HUES48 (cell line): ENCODE measurements around the gene DNAJC17.

Experiments used
- H3K27ac ChIP-seq: one replicate; pipeline ENCODE4 v1.7.0; 2013; ENCODE audit warnings: low read depth, low read length, inconsistent platforms
- H3K27me3 ChIP-seq: 2 replicates; pipeline ENCODE4 v1.6.1; 2013; ENCODE audit warnings: mild to moderate bottlenecking, low read length; ENCODE audit not compliant: control insufficient read depth, insufficient read depth
- H3K36me3 ChIP-seq: 2 replicates; pipeline ENCODE4 v1.6.1; 2013; ENCODE audit warnings: low read length; ENCODE audit not compliant: control insufficient read depth, insufficient read depth
- H3K4me1 ChIP-seq: 2 replicates; pipeline ENCODE4 v1.6.1; 2013; ENCODE audit warnings: mild to moderate bottlenecking, low read length; ENCODE audit not compliant: control insufficient read depth, insufficient read depth
- H3K4me3 ChIP-seq: 2 replicates; pipeline ENCODE4 v1.5.1; 2013; ENCODE audit warnings: mild to moderate bottlenecking, low read depth, low read length
- H3K9ac ChIP-seq: 2 replicates; pipeline ENCODE4 v1.6.1; 2013; ENCODE audit warnings: mild to moderate bottlenecking, low read depth, low read length, moderate library complexity
- H3K9me3 ChIP-seq: 2 replicates; pipeline ENCODE4 v1.6.1; 2013; ENCODE audit warnings: low read length; ENCODE audit not compliant: control insufficient read depth, insufficient read depth

Gene DNAJC17

GRCh38 chr15:40829115-40829514, 21.8 kb upstream of the DNAJC17 start:
- no peaks in the 10 kb centered on the region for H3K36me3 ChIP-seq
- H3K27ac ChIP-seq: no peak overlapping the region
- H3K9ac ChIP-seq: no peak overlapping the region
- no peaks in the 10 kb centered on the region for H3K27me3 ChIP-seq
- H3K4me1 ChIP-seq: no peaks in the 10 kb centered on the region
- H3K4me3 ChIP-seq: no peak overlapping the region
- H3K9me3 ChIP-seq: no peaks in the 10 kb centered on the region

- Histone ChIP-seq H3K27ac (no peak within 1 kb of the TSS), H3K4me1 (no peaks in the 10 kb centered on the region), H3K9ac (no peak within 1 kb of the TSS), H3K9me3 (no peaks in the 10 kb centered on the region), H3K4me3 (no peak within 1 kb of the TSS), H3K36me3 (no peaks in the 10 kb centered on the region), H3K27me3 (no peaks in the 10 kb centered on the region)
These were observed 21.3 kb upstream of the DNAJC17 start, which contains the start of gene PPP1R14D for GRCh38 chr15:40828447-40829036. TSS of gene PPP1R14D (minus strand) at chr15:40828708. CDS start at chr15:40828641, 67 bp downstream.

- Histone ChIP-seq H3K4me3 (no peak overlapping the region), H3K36me3 (no peaks in the 10 kb centered on the region), H3K9me3 (no peaks in the 10 kb centered on the region), H3K27ac (no peak overlapping the region), H3K9ac (no peak overlapping the region), H3K4me1 (no peaks in the 10 kb centered on the region), H3K27me3 (no peaks in the 10 kb centered on the region)
These were observed 19.3 kb upstream of the DNAJC17 start for GRCh38 chr15:40826423-40827075.

- no peaks in the 10 kb centered on the region for H3K27me3 ChIP-seq
- H3K27ac ChIP-seq: no peak overlapping the region
- H3K4me1 ChIP-seq: no peaks in the 10 kb centered on the region
- H3K9me3 ChIP-seq: no peaks in the 10 kb centered on the region
- no peaks in the 10 kb centered on the region for H3K36me3 ChIP-seq
- no peak overlapping the region for H3K9ac ChIP-seq
- H3K4me3 ChIP-seq: no peak overlapping the region
These were observed 18.6 kb upstream of the DNAJC17 start for GRCh38 chr15:40825661-40826422.

GRCh38 chr15:40823572-40824343, 16.5 kb upstream of the DNAJC17 start:
- no peaks in the 10 kb centered on the region for H3K27me3 ChIP-seq
- no peak overlapping the region for H3K27ac ChIP-seq
- H3K9ac ChIP-seq: no peak overlapping the region
- H3K4me3 ChIP-seq: no peak overlapping the region
- no peaks in the 10 kb centered on the region for H3K36me3 ChIP-seq
- H3K9me3 ChIP-seq: no peaks in the 10 kb centered on the region
- H3K4me1 ChIP-seq: no peaks in the 10 kb centered on the region

- Histone ChIP-seq H3K36me3 (no peaks in the 10 kb centered on the region), H3K9me3 (no peaks in the 10 kb centered on the region), H3K27ac (no peak overlapping the region), H3K27me3 (no peaks in the 10 kb centered on the region), H3K4me1 (no peaks in the 10 kb centered on the region), H3K4me3 (no peak overlapping the region), H3K9ac (no peak overlapping the region)
These were observed 13.9 kb upstream of the DNAJC17 start for GRCh38 chr15:40821195-40821594.

GRCh38 chr15:40819048-40819447, 11.8 kb upstream of the DNAJC17 start:
- H3K27me3 ChIP-seq: no peaks in the 10 kb centered on the region
- H3K9ac ChIP-seq: no peak overlapping the region

GRCh38 chr15:40815042-40815698, 7.9 kb upstream of the DNAJC17 start:
- Histone ChIP-seq H3K27ac (no peak overlapping the region), H3K9me3 (no peaks in the 10 kb centered on the region), H3K4me1 (no peaks in the 10 kb centered on the region), H3K4me3 (no peak overlapping the region), H3K9ac (no peak overlapping the region), H3K36me3 (peaks cover 33% of the 10 kb centered on the region), H3K27me3 (no peaks in the 10 kb centered on the region)

More at GRCh38 chr15:40819048-40819447, 11.8 kb upstream of the DNAJC17 start:
- Histone ChIP-seq H3K27ac (no peak overlapping the region), H3K4me1 (no peaks in the 10 kb centered on the region), H3K4me3 (no peak overlapping the region), H3K9me3 (no peaks in the 10 kb centered on the region), H3K36me3 (peaks cover 9% of the 10 kb centered on the region; the same call in 1 of the 2 replicates)

- H3K27ac ChIP-seq: no peak overlapping the region
- H3K9me3 ChIP-seq: no peaks in the 10 kb centered on the region
- H3K27me3 ChIP-seq: no peaks in the 10 kb centered on the region
- H3K9ac ChIP-seq: no peak overlapping the region
- no peaks in the 10 kb centered on the region for H3K4me1 ChIP-seq
- peaks cover 34% of the 10 kb centered on the region for H3K36me3 ChIP-seq
- H3K4me3 ChIP-seq: no peak overlapping the region
These were observed 5.6 kb upstream of the DNAJC17 start for GRCh38 chr15:40812721-40813425.

GRCh38 chr15:40808861-40809450, 1.7 kb upstream of the DNAJC17 start:
- peaks cover 4% of the 10 kb centered on the region for H3K4me1 ChIP-seq
- no peak overlapping the region for H3K4me3 ChIP-seq
- H3K27ac ChIP-seq: no peak overlapping the region
- H3K9me3 ChIP-seq: no peaks in the 10 kb centered on the region
- H3K9ac ChIP-seq: no peak overlapping the region
- peaks cover 25% of the 10 kb centered on the region for H3K36me3 ChIP-seq
- H3K27me3 ChIP-seq: no peaks in the 10 kb centered on the region
